OCI-LY7 (cell line): ENCODE results near the gene ZXDC. TPM values are rescaled to one million over a fixed set of nuclear protein-coding genes. Genes with fewer than 3 reads are reported as not detected.

Experiments used
- Bru-seq: library from RNA; stranded (reverse); fragments of 400-500 nt; gene quantifications from one replicate; lab custom pipeline; 2021; lab: Mats Ljungman, UMichigan
- BruChase-seq, 2 experiments: library from RNA; stranded (reverse); fragments of 400-500 nt; gene quantifications; one replicate each; lab custom pipeline; 2021; lab: Mats Ljungman, UMichigan
- BruUV-seq: library from RNA; stranded (reverse); fragments of 400-500 nt; replicated peaks from 2 replicates; lab custom pipeline; 2021; lab: Mats Ljungman, UMichigan
- CTCF ChIA-PET: fragments of 300-600 bp; sonication (Branson Sonifier 250); formaldehyde crosslinking; loops from one replicate; lab custom pipeline; 2022; ENCODE audit warnings: antibody characterized with exemption; ENCODE audit not compliant: unreplicated experiment; lab: Charles Lee
- POLR2A ChIA-PET: fragments of 300-600 bp; sonication (Branson Sonifier 250); formaldehyde crosslinking; loops from one replicate; lab custom pipeline; 2022; ENCODE audit warnings: antibody characterized with exemption; lab: Charles Lee
- DNase-seq: peaks from one replicate; pipeline ENCODE4 v3.0.0-alpha.2; 2015; ENCODE audit warnings: low spot score
- H2AFZ ChIP-seq: fragments of 200-600 bp; sonication (generic), shearing (Covaris generic); 2 replicates; pipeline ENCODE4 v1.6.1; 2014; ENCODE audit warnings: mild to moderate bottlenecking, antibody characterized with exemption, low read length, moderate library complexity
- H3K27ac ChIP-seq: fragments of 200-600 bp; sonication (generic); 2 replicates; pipeline ENCODE4 v1.5.1; 2014; ENCODE audit warnings: mixed run types, low read depth, mild to moderate bottlenecking, moderate library complexity, low read length, inconsistent platforms; ENCODE audit not compliant: poor library complexity, severe bottlenecking
- H3K36me3 ChIP-seq: fragments of 200-600 bp; sonication (generic); 2 replicates; pipeline ENCODE4 v1.6.1; 2014; ENCODE audit warnings: mild to moderate bottlenecking, antibody characterized with exemption, low read length, moderate library complexity, mixed read lengths; ENCODE audit not compliant: insufficient read depth
- H3K4me1 ChIP-seq: fragments of 200-600 bp; sonication (generic); 2 replicates; pipeline ENCODE4 v1.5.1; 2014; ENCODE audit warnings: mild to moderate bottlenecking, low read length; ENCODE audit not compliant: insufficient read depth, poor library complexity, severe bottlenecking
- H3K4me2 ChIP-seq: fragments of 200-600 bp; sonication (generic); 2 replicates; pipeline ENCODE4 v1.6.1; 2014; ENCODE audit warnings: mild to moderate bottlenecking, low read length
- H3K4me3 ChIP-seq: fragments of 200-600 bp; sonication (generic); 2 replicates; pipeline ENCODE4 v1.5.1; 2014; ENCODE audit warnings: mild to moderate bottlenecking, low read depth, low read length; ENCODE audit not compliant: poor library complexity, severe bottlenecking
- H3K79me2 ChIP-seq: fragments of 200-600 bp; sonication (generic); 2 replicates; pipeline ENCODE4 v1.6.1; 2016; ENCODE audit warnings: low read depth, mild to moderate bottlenecking, low read length, moderate library complexity, mixed read lengths; ENCODE audit not compliant: insufficient read depth
- H3K9me2 ChIP-seq: fragments of 200-600 bp; sonication (generic); 2 replicates; pipeline ENCODE4 v1.6.1; 2016; ENCODE audit warnings: mild to moderate bottlenecking, low read length, mixed read lengths; ENCODE audit not compliant: insufficient read depth
- H3K9me3 ChIP-seq: fragments of 200-600 bp; sonication (generic); 2 replicates; pipeline ENCODE4 v1.6.1; 2014; ENCODE audit warnings: mild to moderate bottlenecking, mixed run types, low read length, mixed read lengths
- H4K20me1 ChIP-seq: fragments of 200-600 bp; sonication (generic); 2 replicates; pipeline ENCODE4 v1.6.1; 2014; ENCODE audit warnings: mild to moderate bottlenecking, antibody characterized with exemption, low read length, moderate library complexity, mixed read lengths; ENCODE audit not compliant: insufficient read depth
- EZH2phosphoT487 ChIP-seq: fragments of 200-600 bp; sonication (generic); IDR thresholded peaks from 2 replicates; pipeline ENCODE4 v1.6.1; 2018; ENCODE audit warnings: low read depth, borderline replicate concordance, mild to moderate bottlenecking, mixed run types, antibody characterized with exemption, low read length, moderate library complexity, mixed read lengths
- intact Hi-C: fragments of 100-400 bp; cut with micrococcal nuclease; formaldehyde crosslinking; loops from one replicate; pipeline ENCODE4 v1.10.0; 2022; ENCODE audit not compliant: unreplicated experiment
- long read RNA-seq: library from polyadenylated mRNA; stranded (forward); transcript quantifications from one replicate; pipeline ENCODE4 v2.0.0, GENCODE V29; 2022
- total RNA-seq, 2 experiments: library from RNA; depleted of rRNA in 1 of 2; stranded (reverse); fragments of >200 nt in 1 of 2; shearing (Covaris generic) in 1 of 2; gene quantifications; 2 replicates each; pipeline ENCODE4 v1.2.3, GENCODE V29; 2014 to 2022
- TF ChIP-seq, protein P1 (sequence below): fragments of 200-600 bp; sonication (generic); conservative IDR thresholded peaks from 2 replicates; pipeline ENCODE4 v1.5.1; 2014; ENCODE audit warnings: mild to moderate bottlenecking, antibody characterized with exemption, low read length, moderate library complexity, mixed read lengths

The ZXDC gene, protein sequence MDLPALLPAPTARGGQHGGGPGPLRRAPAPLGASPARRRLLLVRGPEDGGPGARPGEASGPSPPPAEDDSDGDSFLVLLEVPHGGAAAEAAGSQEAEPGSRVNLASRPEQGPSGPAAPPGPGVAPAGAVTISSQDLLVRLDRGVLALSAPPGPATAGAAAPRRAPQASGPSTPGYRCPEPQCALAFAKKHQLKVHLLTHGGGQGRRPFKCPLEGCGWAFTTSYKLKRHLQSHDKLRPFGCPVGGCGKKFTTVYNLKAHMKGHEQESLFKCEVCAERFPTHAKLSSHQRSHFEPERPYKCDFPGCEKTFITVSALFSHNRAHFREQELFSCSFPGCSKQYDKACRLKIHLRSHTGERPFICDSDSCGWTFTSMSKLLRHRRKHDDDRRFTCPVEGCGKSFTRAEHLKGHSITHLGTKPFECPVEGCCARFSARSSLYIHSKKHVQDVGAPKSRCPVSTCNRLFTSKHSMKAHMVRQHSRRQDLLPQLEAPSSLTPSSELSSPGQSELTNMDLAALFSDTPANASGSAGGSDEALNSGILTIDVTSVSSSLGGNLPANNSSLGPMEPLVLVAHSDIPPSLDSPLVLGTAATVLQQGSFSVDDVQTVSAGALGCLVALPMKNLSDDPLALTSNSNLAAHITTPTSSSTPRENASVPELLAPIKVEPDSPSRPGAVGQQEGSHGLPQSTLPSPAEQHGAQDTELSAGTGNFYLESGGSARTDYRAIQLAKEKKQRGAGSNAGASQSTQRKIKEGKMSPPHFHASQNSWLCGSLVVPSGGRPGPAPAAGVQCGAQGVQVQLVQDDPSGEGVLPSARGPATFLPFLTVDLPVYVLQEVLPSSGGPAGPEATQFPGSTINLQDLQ
- total RNA-seq (2014; rRNA removed; shearing (Covaris generic)) (26.6 and 34.9 TPM in 2 replicates), total RNA-seq (2022) (32.2 and 38.6 TPM in 2 replicates), Bru-seq, nascent RNA (percentile 78 among the genes with signal in this experiment), BruChase-seq, experiment 1, labeled RNA remaining after a 6-hour chase (percentile 89 among the genes with signal in this experiment), BruChase-seq, experiment 2, labeled RNA remaining after a 2-hour chase (percentile 91 among the genes with signal in this experiment)
- long read RNA-seq, full-length matches to known transcripts, result 31 of 56 reads
- long read RNA-seq, partial matches to known transcripts, result 7 of 56 reads
- long read RNA-seq, other reads (novel, unspliced or antisense), result 18 of 56 reads

GRCh38 chr3:126475413-126476114 is at the start of gene ZXDC:
ZXDC (minus strand) TSS chr3:126475891; CDS start chr3:126475865, 26 bp downstream.
- POLR2A ChIA-PET, result no interaction called here
- Histone ChIP-seq H3K36me3 (peaks cover 24% of the 10 kb centered on the region), H2AFZ (peak within 1 kb of the TSS; percentile 89), H3K4me2 (peak within 1 kb of the TSS; percentile 85), H3K27ac (peak within 1 kb of the TSS; percentile 34), H4K20me1 (peaks cover 15% of the 10 kb centered on the region; the same call in 1 of the 2 replicates), H3K4me3 (peak within 1 kb of the TSS; percentile 76), H3K9me2 (no peaks in the 10 kb centered on the region), H3K79me2 (peaks cover 29% of the 10 kb centered on the region), H3K4me1 (peaks cover 35% of the 10 kb centered on the region), H3K9me3 (no peaks in the 10 kb centered on the region)
- no TSS peak for BruUV-seq
- peak; percentile 94 for DNase-seq
- intact Hi-C loops, result loop anchor here (1.0 to 10.0 kb wide), 3 partner anchors 118 to 229 kb away; partner anchors contain the start of gene KLF15
- TF ChIP-seq, protein P1, sequence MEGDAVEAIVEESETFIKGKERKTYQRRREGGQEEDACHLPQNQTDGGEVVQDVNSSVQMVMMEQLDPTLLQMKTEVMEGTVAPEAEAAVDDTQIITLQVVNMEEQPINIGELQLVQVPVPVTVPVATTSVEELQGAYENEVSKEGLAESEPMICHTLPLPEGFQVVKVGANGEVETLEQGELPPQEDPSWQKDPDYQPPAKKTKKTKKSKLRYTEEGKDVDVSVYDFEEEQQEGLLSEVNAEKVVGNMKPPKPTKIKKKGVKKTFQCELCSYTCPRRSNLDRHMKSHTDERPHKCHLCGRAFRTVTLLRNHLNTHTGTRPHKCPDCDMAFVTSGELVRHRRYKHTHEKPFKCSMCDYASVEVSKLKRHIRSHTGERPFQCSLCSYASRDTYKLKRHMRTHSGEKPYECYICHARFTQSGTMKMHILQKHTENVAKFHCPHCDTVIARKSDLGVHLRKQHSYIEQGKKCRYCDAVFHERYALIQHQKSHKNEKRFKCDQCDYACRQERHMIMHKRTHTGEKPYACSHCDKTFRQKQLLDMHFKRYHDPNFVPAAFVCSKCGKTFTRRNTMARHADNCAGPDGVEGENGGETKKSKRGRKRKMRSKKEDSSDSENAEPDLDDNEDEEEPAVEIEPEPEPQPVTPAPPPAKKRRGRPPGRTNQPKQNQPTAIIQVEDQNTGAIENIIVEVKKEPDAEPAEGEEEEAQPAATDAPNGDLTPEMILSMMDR, result peak; percentile 45; the same call in 1 of the 2 replicates
- TF ChIP-seq EZH2phosphoT487, result no peak
- CTCF ChIA-PET, result interaction anchor here (0.6 kb wide), 1 partner anchor 305 kb away, joined by 3 read pairs; no protein-coding TSS in a partner anchor

- no peak overlapping the region for H2AFZ ChIP-seq
- H3K4me2 ChIP-seq, result no peak overlapping the region
- ChIA-PET CTCF (no interaction called here), POLR2A (no interaction called here)
- no peaks in the 10 kb centered on the region for H3K4me1 ChIP-seq
- no peak for TF ChIP-seq EZH2phosphoT487
- TF ChIP-seq, protein P1, result no peak
- no peaks in the 10 kb centered on the region for H3K79me2 ChIP-seq
- H4K20me1 ChIP-seq, result no peaks in the 10 kb centered on the region
- intact Hi-C loops, result no loop called here
- no peak for DNase-seq
- H3K27ac ChIP-seq, result no peak overlapping the region
- H3K36me3 ChIP-seq, result no peaks in the 10 kb centered on the region
- H3K4me3 ChIP-seq, result no peak overlapping the region
- no TSS peak for BruUV-seq
- H3K9me2 ChIP-seq, result no peaks in the 10 kb centered on the region
- H3K9me3 ChIP-seq, result no peaks in the 10 kb centered on the region
Observed at GRCh38 chr3:126525091-126525852, 49.6 kb upstream of the ZXDC start.
